H1 (cell line): Measurements from ENCODE around the gene BPIFB4. TPM values are rescaled to one million over a fixed set of nuclear protein-coding genes. Genes with fewer than 3 reads are reported as not detected.

Source experiments
- CTCF ChIA-PET: fragments of 300-600 bp; sonication (Branson Sonifier 250); formaldehyde crosslinking; loops from one replicate; lab custom pipeline; 2021; ENCODE audit not compliant: partially characterized antibody; lab: Charles Lee
- POLR2A ChIA-PET: fragments of 300-600 bp; sonication (Branson Sonifier 250); formaldehyde crosslinking; loops from one replicate; lab custom pipeline; 2021; ENCODE audit warnings: inconsistent platforms; ENCODE audit not compliant: partially characterized antibody; lab: Charles Lee
- DNase-seq, 2 experiments: peaks; one replicate each; pipeline versions ENCODE4 v3.0.0 to v3.0.0-alpha.2; 2010 to 2022; ENCODE audit warnings: low spot score in 2 of 2, low read depth in 1 of 2, mixed read lengths in 1 of 2
- FAIRE-seq: peaks from 2 replicates; lab custom pipeline; 2011; peaks lifted over from hg19 to GRCh38; lab: Jason Lieb, UNC
- H2AFZ ChIP-seq: 2 replicates; pipeline ENCODE4 v1.8.1; 2012; ENCODE audit warnings: low read length, inconsistent platforms
- H2AK5ac ChIP-seq: 2 replicates; pipeline ENCODE4 v1.6.1; 2013; ENCODE audit warnings: low read depth, low read length
- H2BK120ac ChIP-seq: replicated peaks from 2 replicates; pipeline ENCODE3; 2013; ENCODE audit warnings: low read depth, low read length, inconsistent platforms
- H2BK12ac ChIP-seq: 2 replicates; pipeline ENCODE4 v1.6.1; 2013; ENCODE audit warnings: low read depth, low read length
- H2BK15ac ChIP-seq: 2 replicates; pipeline ENCODE4 v1.6.1; 2013; ENCODE audit warnings: low read length
- H2BK20ac ChIP-seq: 2 replicates; pipeline ENCODE4 v1.6.1; 2013; ENCODE audit warnings: low read length
- H2BK5ac ChIP-seq: 2 replicates; pipeline ENCODE4 v1.6.1; 2013; ENCODE audit warnings: low read depth, low read length
- H3K14ac ChIP-seq: 2 replicates; pipeline ENCODE4 v1.6.1; 2013; ENCODE audit warnings: inconsistent platforms; ENCODE audit not compliant: insufficient read length
- H3K18ac ChIP-seq: 2 replicates; pipeline ENCODE4 v1.6.1; 2013; ENCODE audit warnings: low read length; ENCODE audit errors: extremely low read depth
- H3K23ac ChIP-seq: 2 replicates; pipeline ENCODE4 v1.6.1; 2013; ENCODE audit warnings: inconsistent platforms; ENCODE audit not compliant: insufficient read length
- H3K23me2 ChIP-seq: 2 replicates; pipeline ENCODE4 v1.6.1; 2013; ENCODE audit warnings: low read depth, low read length
- H3K27ac ChIP-seq: 2 replicates; pipeline ENCODE4 v1.6.1; 2011; ENCODE audit warnings: low read depth, low read length, inconsistent platforms
- H3K27me3 ChIP-seq, 4 experiments: replicated peaks in 1 of 4; 1 replicate in 1 of 4; 2 replicates in 3 of 4; pipeline versions ENCODE4 v1.6.1 to v1.8.1; 2011 to 2013; ENCODE audit warnings: low read length in 3 of 4, mild to moderate bottlenecking in 3 of 4, inconsistent platforms in 2 of 4, mixed read lengths in 2 of 4, moderate library complexity in 1 of 4; ENCODE audit not compliant: control insufficient read depth in 3 of 4, insufficient read depth in 3 of 4; ENCODE audit errors: extremely low read depth in 1 of 4
- H3K36me3 ChIP-seq, 4 experiments: 2 replicates each; pipeline versions ENCODE4 v1.6.1 to v1.8.1; 2011 to 2013; ENCODE audit warnings: mild to moderate bottlenecking in 4 of 4, low read length in 3 of 4, moderate library complexity in 2 of 4, control low read depth in 1 of 4, inconsistent platforms in 1 of 4; ENCODE audit not compliant: insufficient read depth in 4 of 4, control insufficient read depth in 2 of 4
- H3K4ac ChIP-seq: replicated peaks from 2 replicates; pipeline ENCODE3; 2013; ENCODE audit warnings: low read length, low read depth, mixed read lengths, inconsistent platforms; ENCODE audit not compliant: insufficient read length
- H3K4me1 ChIP-seq, 4 experiments: replicated peaks in 1 of 4; 1 replicate in 1 of 4; 2 replicates in 3 of 4; pipeline versions ENCODE4 v1.6.1 to v1.8.1; 2011 to 2013; ENCODE audit warnings: low read length in 3 of 4, inconsistent platforms in 2 of 4, mixed read lengths in 1 of 4; ENCODE audit not compliant: insufficient read depth in 4 of 4, control insufficient read depth in 3 of 4
- H3K4me2 ChIP-seq, 2 experiments: 2 replicates each; pipeline versions ENCODE4 v1.6.1 to v1.8.1; 2011 to 2013; ENCODE audit warnings: low read depth in 2 of 2, low read length in 2 of 2, control low read depth in 1 of 2, inconsistent platforms in 1 of 2, mild to moderate bottlenecking in 1 of 2; ENCODE audit not compliant: insufficient read depth in 1 of 2
- H3K4me3 ChIP-seq, 4 experiments: fragments of 200-600, 300-600 bp in 1 of 4; sonication (generic), shearing (Covaris generic), sonication (Bioruptor Twin) in 1 of 4; 2 replicates each; pipeline versions ENCODE4 v1.5.1 to v1.8.1; 2011 to 2016; ENCODE audit warnings: low read length in 4 of 4, low read depth in 3 of 4, control low read depth in 2 of 4, inconsistent platforms in 2 of 4, mild to moderate bottlenecking in 2 of 4, mixed read lengths in 1 of 4, moderate library complexity in 1 of 4; ENCODE audit not compliant: insufficient read depth in 2 of 4; ENCODE audit errors: extremely low read depth in 1 of 4
- H3K56ac ChIP-seq: replicated peaks from 2 replicates; pipeline ENCODE3; 2013; ENCODE audit warnings: low read depth, mild to moderate bottlenecking, mixed read lengths, low read length, inconsistent platforms; ENCODE audit not compliant: insufficient read length
- H3K79me1 ChIP-seq: 2 replicates; pipeline ENCODE4 v1.6.1; 2013; ENCODE audit warnings: low read depth, low read length, control low read depth
- H3K79me2 ChIP-seq, 2 experiments: 2 replicates each; pipeline versions ENCODE4 v1.6.1 to v1.8.1; 2012 to 2013; ENCODE audit warnings: low read length in 2 of 2, mild to moderate bottlenecking in 2 of 2, inconsistent platforms in 1 of 2; ENCODE audit not compliant: insufficient read depth in 2 of 2, control insufficient read depth in 1 of 2
- H3K9ac ChIP-seq, 4 experiments: replicated peaks in 1 of 4; 1 replicate in 1 of 4; 2 replicates in 3 of 4; pipeline versions ENCODE4 v1.6.1 to v1.8.1; 2011 to 2013; ENCODE audit warnings: low read depth in 3 of 4, low read length in 3 of 4, control low read depth in 2 of 4, mild to moderate bottlenecking in 2 of 4, moderate library complexity in 2 of 4, inconsistent platforms in 1 of 4; ENCODE audit errors: extremely low read depth in 1 of 4
- H3K9me3 ChIP-seq, 2 experiments: 2 replicates each; pipeline versions ENCODE4 v1.6.1 to v1.8.1; 2012 to 2013; ENCODE audit warnings: mild to moderate bottlenecking in 2 of 2, moderate library complexity in 2 of 2, control low read depth in 1 of 2, inconsistent platforms in 1 of 2, low read depth in 1 of 2, low read length in 1 of 2, mixed read lengths in 1 of 2; ENCODE audit not compliant: insufficient read depth in 2 of 2
- H4K20me1 ChIP-seq, 2 experiments: replicated peaks in 1 of 2; 2 replicates each; pipeline versions ENCODE3 to v1.8.1; 2011 to 2013; ENCODE audit warnings: inconsistent platforms in 2 of 2, low read length in 2 of 2, mild to moderate bottlenecking in 1 of 2; ENCODE audit not compliant: insufficient read depth in 2 of 2, control insufficient read depth in 1 of 2
- H4K5ac ChIP-seq: 2 replicates; pipeline ENCODE4 v1.6.1; 2013; ENCODE audit warnings: low read length, low read depth, mixed read lengths, inconsistent platforms; ENCODE audit not compliant: insufficient read length
- H4K8ac ChIP-seq: 2 replicates; pipeline ENCODE4 v1.8.0; 2013; ENCODE audit warnings: mild to moderate bottlenecking, moderate library complexity, low read length, inconsistent platforms; ENCODE audit not compliant: insufficient read depth; ENCODE audit errors: extremely low read depth
- H4K91ac ChIP-seq: replicated peaks from 2 replicates; pipeline ENCODE3; 2013; ENCODE audit warnings: low read length, mixed read lengths, inconsistent platforms; ENCODE audit not compliant: insufficient read length
- CBX5 ChIP-seq: fragments of 300-800, 300-1000 bp; sonication (generic); IDR thresholded peaks from 2 replicates; pipeline ENCODE4 v1.7.1; 2016; ENCODE audit warnings: antibody characterized with exemption, low read length, low read depth
- CTBP2 ChIP-seq: IDR thresholded peaks from 2 replicates; pipeline ENCODE4 v1.7.0; 2011; ENCODE audit warnings: borderline replicate concordance, mild to moderate bottlenecking, moderate library complexity, mixed read lengths, low read length; ENCODE audit not compliant: insufficient read depth, insufficient read length
- GABPA ChIP-seq: IDR thresholded peaks from 2 replicates; pipeline ENCODE4 v1.6.1; 2011; ENCODE audit warnings: mild to moderate bottlenecking, low read length, moderate library complexity, borderline replicate concordance; ENCODE audit not compliant: insufficient read depth
- KDM1A ChIP-seq: fragments of 200-600, 300-600 bp; sonication (generic); IDR thresholded peaks from 2 replicates; pipeline ENCODE4 v1.7.1; 2016; ENCODE audit warnings: mild to moderate bottlenecking, low read length, borderline replicate concordance
- PHF8 ChIP-seq: fragments of 200-600 bp; sonication (generic); conservative IDR thresholded peaks from 2 replicates; pipeline ENCODE4 v1.7.1; 2012; ENCODE audit warnings: low read depth, mild to moderate bottlenecking, inconsistent platforms, low read length, moderate library complexity
- RBBP5 ChIP-seq: IDR thresholded peaks from 2 replicates; pipeline ENCODE4 v1.7.1; 2012; ENCODE audit warnings: low read depth, mild to moderate bottlenecking, inconsistent platforms, low read length, moderate library complexity, borderline replicate concordance
- RXRA ChIP-seq: IDR thresholded peaks from 2 replicates; pipeline ENCODE4 v1.6.1; 2011; ENCODE audit warnings: low read depth, mild to moderate bottlenecking, low read length, moderate library complexity; ENCODE audit not compliant: insufficient read depth
- SIN3A ChIP-seq, 2 experiments: IDR thresholded peaks in 1 of 2; conservative IDR thresholded peaks in 1 of 2; 2 replicates each; pipeline ENCODE4 v1.6.1; 2011 to 2012; ENCODE audit warnings: low read length in 2 of 2, improper control_type of control experiment in 1 of 2, low read depth in 1 of 2, mild to moderate bottlenecking in 1 of 2
- TAF7 ChIP-seq: optimal IDR thresholded peaks from 2 replicates; pipeline ENCODE3; 2011; ENCODE audit warnings: low read depth, mild to moderate bottlenecking, inconsistent platforms, low read length, moderate library complexity, borderline replicate concordance
- WGBS, 2 experiments: shearing (Covaris generic) in 1 of 2; methylation state at CpG; one replicate each; pipeline versions ENCODE4 v1.1.6 to v1.1.7; 2013 to 2015; ENCODE audit warnings: low lambda C conversion rate in 2 of 2, mixed read lengths in 2 of 2, inconsistent platforms in 1 of 2, low coverage in 1 of 2, missing lambda C conversion rate in 1 of 2; ENCODE audit not compliant: insufficient replicate concordance in 2 of 2, insufficient coverage in 1 of 2, insufficient read length in 1 of 2; ENCODE audit errors: extremely low coverage in 1 of 2, missing lambda C conversion rate in 1 of 2; 5-methylcytosine and 5-hydroxymethylcytosine counted together
- polyA plus RNA-seq, 7 experiments: library from polyadenylated mRNA; depleted of rRNA in 3 of 7; stranded (reverse) in 5 of 7; unstranded in 2 of 7; fragments of >200 nt in 5 of 7; fragments of 200-250 nt in 2 of 7; gene quantifications; 1 replicate in 5 of 7; 2 replicates in 1 of 7; 4 replicates in 1 of 7; pipeline versions ENCODE4 v1.2.1 to v1.2.3, GENCODE V29; 2011 to 2013; ENCODE audit warnings: missing spikeins in 2 of 7, mixed read lengths in 2 of 7
- total RNA-seq: library from RNA; stranded (reverse); fragmentation: NEBNext Ultra II Directional; extraction: Animal tissue kit (Norgen Biotek cat#: 25700); gene quantifications from 2 replicates; pipeline ENCODE4 v1.2.1, GENCODE V29; 2021

The BPIFB4 gene
- total and polyA plus RNA-seq, 2 of the 8 experiments (the other 6 are each of a cell fraction or from before 2014, with no cell fraction given): not detected

GRCh38 chr20:33043731-33044181, 35.7 kb upstream of the BPIFB4 start:
- no peak overlapping the region for H2BK15ac ChIP-seq
- no peak overlapping the region for H4K8ac ChIP-seq
- no peak overlapping the region for H2BK5ac ChIP-seq
- H3K4me2 ChIP-seq: no peak overlapping the region
- POLR2A ChIA-PET: interaction anchor here (0.6 kb wide), 1 partner anchor 200 kb away, joined by 3 read pairs; no protein-coding TSS in a partner anchor
- no peak overlapping the region for H3K56ac ChIP-seq
- no peak overlapping the region for H3K23ac ChIP-seq
- CTCF ChIA-PET: interaction anchor here (0.6 to 1.7 kb wide), 2 partner anchors 13 to 49 kb away, joined by 3 read pairs; no protein-coding TSS in a partner anchor
- FAIRE-seq (no peak), DNase-seq (no peak)
- H3K4me1 ChIP-seq: no peaks in the 10 kb centered on the region
- H2AFZ ChIP-seq: no peak overlapping the region
- H3K27ac ChIP-seq: no peak overlapping the region
- no peak overlapping the region for H4K5ac ChIP-seq
- no peak overlapping the region for H4K91ac ChIP-seq
- no peak overlapping the region for H3K9ac ChIP-seq
- H2BK20ac ChIP-seq: no peak overlapping the region
- no peaks in the 10 kb centered on the region for H3K23me2 ChIP-seq
- H2AK5ac ChIP-seq: no peak overlapping the region
- H3K27me3 ChIP-seq: peaks cover 0 to 3% (median 0%) of the 10 kb centered on the region in 4 experiments; a peak in 1 of 7 replicates
- H3K4me3 ChIP-seq: no peak overlapping the region
- peaks cover 3 to 15% of the 10 kb centered on the region in 2 experiments; a peak in 2 of 4 replicates for H3K9me3 ChIP-seq
- WGBS, 2 experiments: 82% methylated on average over 1 of the region's 1 CpG; no CpG with 5 or more reads in 1 of the 2 experiments
- H3K18ac ChIP-seq: no peak overlapping the region
- no peak overlapping the region for H2BK120ac ChIP-seq
- H3K14ac ChIP-seq: no peak overlapping the region
- no peaks in the 10 kb centered on the region for H3K36me3 ChIP-seq
- H4K20me1 ChIP-seq: no peaks in the 10 kb centered on the region
- H3K79me2 ChIP-seq: no peaks in the 10 kb centered on the region
- H2BK12ac ChIP-seq: no peak overlapping the region
- no peaks in the 10 kb centered on the region for H3K79me1 ChIP-seq
- H3K4ac ChIP-seq: no peak overlapping the region
- TF ChIP-seq CTBP2 (no peak), SIN3A (conservative IDR thresholded peaks at IDR 0.05 in 1 of 2, IDR thresholded peaks at IDR 0.05 in 1 of 2; ENCODE audit: low read depth in 1 of 2, low read length in 2 of 2) (no peak), CBX5 (no peak), TAF7 (no peak), GABPA (no peak), KDM1A (no peak), RBBP5 (no peak), PHF8 (no peak), RXRA (no peak)
